Gastroesophageal sphincter (tissue), 4 donors: ENCODE data around the gene LDAF1. TPM values are rescaled to one million over a fixed set of nuclear protein-coding genes. Genes with fewer than 3 reads are reported as not detected.
"Not testable (repeated sequence)": the region's sequence is repeated elsewhere in the genome, so short reads cannot be mapped to it uniquely, and the experiment has no call there.

Experiments used
- ATAC-seq: fragments of 150-250 bp; one replicate; pipeline ENCODE4 v1.9.1; 2016; ENCODE audit warnings: mild to moderate bottlenecking, moderate library complexity
- H3K27ac ChIP-seq, 4 donors: fragments of 200-600 bp; sonication (generic) in 3 of 4; 1 replicate in 3 of 4; 2 replicates in 1 of 4; pipeline ENCODE4 v1.5.1; 2016 to 2019
- H3K27me3 ChIP-seq: fragments of 200-600 bp; sonication (generic); one replicate; pipeline ENCODE4 v1.5.1; 2019
- H3K36me3 ChIP-seq, 2 donors: fragments of 200-600 bp; sonication (generic); one replicate each; pipeline ENCODE4 v1.5.1; 2019; ENCODE audit warnings: control low read depth in 1 of 2
- H3K4me1 ChIP-seq, 3 donors: fragments of 200-600 bp; sonication (generic); 1 replicate in 2 of 3; 2 replicates in 1 of 3; pipeline ENCODE4 v1.5.1; 2016 to 2019; ENCODE audit warnings: control low read depth in 2 of 3
- H3K4me3 ChIP-seq, 2 donors: fragments of 200-600 bp; sonication (generic); one replicate each; pipeline ENCODE4 v1.5.1; 2019; ENCODE audit warnings: mild to moderate bottlenecking in 1 of 2, moderate library complexity in 1 of 2
- H3K9me3 ChIP-seq, 3 donors: fragments of 200-600 bp; sonication (generic); one replicate each; pipeline ENCODE4 v1.5.1; 2017 to 2019; ENCODE audit warnings: control low read depth in 2 of 3
- CTCF ChIP-seq, 4 experiments: fragments of 200-600 bp in 2 of 4; fragments of 450-650 bp in 2 of 4; sonication (generic) in 1 of 4; IDR thresholded peaks; one replicate each; pipeline ENCODE4 v1.5.1; 2017 to 2019; ENCODE audit warnings: antibody characterized with exemption in 4 of 4, mild to moderate bottlenecking in 2 of 4, moderate library complexity in 2 of 4
- EP300 ChIP-seq: sonication (generic); formaldehyde crosslinking; IDR thresholded peaks from one replicate; pipeline ENCODE4 v1.6.1; 2017; ENCODE audit warnings: antibody characterized with exemption, mild to moderate bottlenecking
- POLR2A ChIP-seq, 2 donors: fragments of 450-650 bp; IDR thresholded peaks; one replicate each; pipeline ENCODE4 v1.6.1; 2017; ENCODE audit warnings: antibody characterized with exemption in 2 of 2, mild to moderate bottlenecking in 2 of 2, moderate library complexity in 1 of 2
- POLR2AphosphoS5 ChIP-seq: sonication (generic); formaldehyde crosslinking; IDR thresholded peaks from one replicate; pipeline ENCODE4 v1.6.1; 2017; ENCODE audit warnings: antibody characterized with exemption
- WGBS, 2 donors: methylation state at CpG; one replicate each; pipeline ENCODE4 v1.1.5; 2018; ENCODE audit warnings: low coverage in 1 of 2; 5-methylcytosine and 5-hydroxymethylcytosine counted together
- total RNA-seq, 4 donors: library from RNA; depleted of rRNA; stranded (reverse); fragments of >200 nt; gene quantifications; one replicate each; pipeline ENCODE4 v1.1.0, GENCODE V29; 2016

Gene LDAF1
- total RNA-seq, 4 donors from 2014 or later = 126 to 170 (median 143) TPM

GRCh38 chr16:21145738-21146137 lies 12.7 kb upstream of the LDAF1 start:
- H3K27ac ChIP-seq = no peak overlapping the region
- H3K9me3 ChIP-seq = peaks cover 0 to 7% (median 0%) of the 10 kb centered on the region in 3 donors
- no peak for ATAC-seq
- peaks cover 3% of the 10 kb centered on the region for H3K27me3 ChIP-seq
- no peaks in the 10 kb centered on the region for H3K36me3 ChIP-seq
- H3K4me3 ChIP-seq = no peak overlapping the region
- no peak for TF ChIP-seq EP300
- no peak for TF ChIP-seq POLR2AphosphoS5
- TF ChIP-seq CTCF (IDR thresholded peaks at IDR 0.05) = no peak
- no peak for TF ChIP-seq POLR2A (IDR thresholded peaks at IDR 0.05)
- WGBS, 2 donors = 20 to 80% methylated on average over 1 to 3 of the region's 5 CpGs
- no peaks in the 10 kb centered on the region for H3K4me1 ChIP-seq

DNA sequence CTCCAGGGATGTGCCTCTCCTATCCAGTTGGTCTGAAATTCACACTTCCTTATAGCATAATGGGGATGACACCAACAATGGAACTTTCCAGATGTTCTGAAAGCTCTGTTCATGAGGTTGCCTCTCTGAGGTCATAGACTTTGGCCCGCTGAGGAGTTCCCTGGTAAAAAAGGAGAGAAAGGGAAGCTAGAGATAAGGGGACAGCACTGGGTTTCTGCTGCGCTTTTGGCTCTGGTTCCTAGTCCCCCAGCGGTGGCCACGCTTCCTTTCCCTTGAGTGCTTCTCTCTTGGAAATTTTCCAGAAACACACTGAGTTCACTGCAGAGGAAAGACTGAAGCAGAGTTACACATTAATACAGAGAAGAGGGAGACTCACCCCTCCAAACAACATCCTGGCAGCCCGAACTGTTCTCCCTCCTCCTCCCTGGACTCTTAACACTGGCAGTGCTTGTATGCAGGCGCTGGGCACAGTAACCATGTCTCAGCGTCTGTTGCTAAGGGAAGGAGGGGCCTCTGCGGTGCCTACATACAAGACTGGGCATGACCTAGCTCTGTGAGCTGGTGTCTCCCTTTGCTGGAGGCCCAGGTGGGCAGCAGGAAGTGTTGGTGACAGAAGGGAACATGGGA lies 8.0 kb upstream of the LDAF1 start, which contains the start of gene DNAH3:
Gene DNAH3, minus strand, starts transcription at position 472 of the 627 bp plus-strand sequence. CDS start 527 bp downstream, outside the sequence.
- H3K27me3 ChIP-seq = peaks cover 11% of the 10 kb centered on the region
- no peaks in the 10 kb centered on the region for H3K36me3 ChIP-seq
- no peaks in the 10 kb centered on the region for H3K9me3 ChIP-seq
- TF ChIP-seq POLR2A (IDR thresholded peaks at IDR 0.05) (no peak), EP300 (no peak)
- no peak within 1 kb of the TSS for H3K27ac ChIP-seq
- WGBS, 2 donors = 11% methylated on average over 4 of the region's 8 CpGs; no CpG with 5 or more reads in 1 of the 2 donors
- H3K4me3 ChIP-seq = no peak within 1 kb of the TSS
- no peak for ATAC-seq
- H3K4me1 ChIP-seq = no peaks in the 10 kb centered on the region

GRCh38 chr16:21152160-21153030 lies 6.1 kb upstream of the LDAF1 start:
- H3K9me3 ChIP-seq, H3K27ac ChIP-seq, H3K36me3 ChIP-seq, H3K4me3 ChIP-seq, ATAC-seq: not testable (repeated sequence)
- WGBS, 2 donors = 78 to 86% methylated on average over 2 to 7 of the region's 51 CpGs
- H3K27me3 ChIP-seq = peaks cover 11% of the 10 kb centered on the region
- peaks cover 0 to 10% (median 4%) of the 10 kb centered on the region in 3 donors for H3K4me1 ChIP-seq

DNA sequence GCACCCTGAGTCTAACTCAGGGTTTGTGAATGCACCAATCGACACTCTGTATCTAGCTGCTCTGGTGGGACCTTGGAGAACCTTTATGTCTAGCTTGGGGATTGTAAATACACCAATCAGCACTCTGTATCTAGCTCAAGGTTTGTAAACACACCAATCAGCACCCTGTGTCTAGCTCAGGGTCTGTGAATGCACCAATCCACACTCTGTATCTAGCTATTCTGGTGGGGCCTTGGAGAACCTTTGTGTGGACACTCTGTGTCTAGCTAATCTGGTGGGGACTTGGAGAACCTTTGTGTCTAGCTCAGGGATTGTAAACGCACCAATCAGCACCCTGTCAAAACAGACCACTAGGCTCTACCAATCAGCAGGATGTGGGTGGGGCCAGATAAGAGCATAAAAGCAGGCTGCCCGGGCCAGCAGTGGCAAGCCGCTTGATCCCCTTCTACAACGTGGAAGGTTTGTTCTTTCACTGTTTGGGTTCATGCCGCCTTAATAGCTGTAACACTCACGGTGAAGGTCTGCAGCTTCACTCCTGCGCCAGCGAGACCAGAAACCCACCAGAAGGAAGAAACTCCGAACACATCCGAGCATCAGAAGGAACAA lies 5.2 kb upstream of the LDAF1 start:
- Histone ChIP-seq H3K27me3 (peaks cover 11% of the 10 kb centered on the region), H3K4me1 (peaks cover 5 to 19% (median 13%) of the 10 kb centered on the region in 3 donors)
- not testable (repeated sequence) for H3K27ac ChIP-seq, H3K36me3 ChIP-seq, ATAC-seq, H3K9me3 ChIP-seq, H3K4me3 ChIP-seq
- WGBS, 2 donors = 71 to 85% methylated on average over 3 to 7 of the region's 11 CpGs

- peaks cover 5 to 38% (median 18%) of the 10 kb centered on the region in 3 donors for H3K4me1 ChIP-seq
- not testable (repeated sequence) for H3K27ac ChIP-seq, H3K4me3 ChIP-seq, H3K36me3 ChIP-seq, H3K9me3 ChIP-seq, ATAC-seq, H3K27me3 ChIP-seq
- WGBS, 2 donors = no CpG with 5 or more reads among the region's 1 CpG
These were observed 2.5 kb upstream of the LDAF1 start for GRCh38 chr16:21156011-21156410.

DNA sequence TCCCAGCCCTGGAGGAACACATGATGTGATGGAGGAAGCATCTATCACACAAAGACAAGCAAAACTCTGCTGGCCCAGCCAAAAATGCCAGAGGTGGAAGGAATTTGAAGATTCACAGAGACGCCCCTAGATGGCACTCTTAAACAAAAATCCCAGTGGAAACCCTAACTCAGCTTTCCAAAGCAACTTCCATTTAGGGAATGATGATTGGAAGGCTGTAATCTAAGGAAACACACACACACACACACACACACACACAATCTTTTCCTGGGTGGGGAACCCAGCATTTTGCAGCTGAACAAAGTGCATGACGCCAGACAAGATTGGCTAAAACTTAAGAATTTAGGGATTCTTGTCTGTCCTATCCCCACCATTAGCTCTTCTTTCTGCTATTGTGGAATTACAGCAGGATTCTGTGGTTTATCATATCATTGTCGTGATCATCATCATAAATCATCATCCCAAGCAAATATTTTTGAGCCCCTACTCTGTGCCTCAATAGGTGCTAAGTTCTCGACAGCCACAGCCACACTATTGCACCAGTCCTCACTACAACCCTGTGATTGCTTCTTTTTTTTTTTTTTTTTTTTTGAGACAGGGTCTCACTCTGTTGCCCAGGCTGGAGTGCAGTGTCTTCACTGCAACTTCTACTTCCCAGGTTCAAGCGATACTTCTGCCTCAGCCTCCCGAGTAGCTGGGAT lies 1.6 kb upstream of the LDAF1 start:
- Histone ChIP-seq H3K27me3 (no peaks in the 10 kb centered on the region), H3K27ac (peak overlapping the region; percentile 59 to 95 (median 92)), H3K9me3 (no peaks in the 10 kb centered on the region), H3K4me1 (peaks cover 5 to 47% (median 27%) of the 10 kb centered on the region in 3 donors), H3K36me3 (no peaks in the 10 kb centered on the region), H3K4me3 (no peak overlapping the region)
- TF ChIP-seq CTCF (IDR thresholded peaks at IDR 0.05) (peak; percentile 37 to 74 (median 58)), EP300 (no peak)
- peak; percentile 22 for ATAC-seq
- 24 to 36% methylated on average over 4 to 6 of the region's 6 CpGs for WGBS, 2 donors
